WTC11 (cell line): ENCODE results near the gene GOLPH3. TPM values are rescaled to one million over a fixed set of nuclear protein-coding genes. Genes with fewer than 3 reads are reported as not detected.

Experiments
- ATF1 ChIP-seq: sonication (generic); formaldehyde crosslinking; IDR thresholded peaks from 2 replicates; pipeline ENCODE4 v1.8.1; 2023; ENCODE audit warnings: mild to moderate bottlenecking, moderate library complexity, missing genetic modification reagents
- ATF2 ChIP-seq: sonication (generic); formaldehyde crosslinking; IDR thresholded peaks from 2 replicates; pipeline ENCODE4 v1.8.1; 2022; ENCODE audit warnings: low read depth, missing genetic modification reagents, borderline replicate concordance
- ATF6 ChIP-seq: sonication (generic); formaldehyde crosslinking; IDR thresholded peaks from 2 replicates; pipeline ENCODE4 v1.8.1; 2023; ENCODE audit warnings: mild to moderate bottlenecking, missing genetic modification reagents
- CDX4 ChIP-seq: fragments of 250-450 bp; sonication (Bioruptor Pico); IDR thresholded peaks from 2 replicates; pipeline ENCODE4 v1.9.0; 2021; ENCODE audit warnings: moderate library complexity, mild to moderate bottlenecking, inconsistent platforms, borderline replicate concordance
- E2F1 ChIP-seq: sonication (generic); formaldehyde crosslinking; IDR thresholded peaks from 2 replicates; pipeline ENCODE4 v1.8.0; 2022; ENCODE audit warnings: mild to moderate bottlenecking, missing genetic modification reagents
- ERG ChIP-seq: fragments of 250-450 bp; sonication (Bioruptor Pico); IDR thresholded peaks from 2 replicates; pipeline ENCODE4 v1.8.0; 2021; ENCODE audit warnings: mild to moderate bottlenecking
- GRHL2 ChIP-seq: fragments of 250-450 bp; sonication (Bioruptor Pico); IDR thresholded peaks from 2 replicates; pipeline ENCODE4 v1.8.0; 2022; ENCODE audit warnings: mild to moderate bottlenecking, moderate library complexity; ENCODE audit not compliant: insufficient replicate concordance, severe bottlenecking
- HMGA2 ChIP-seq: fragments of 250-450 bp; sonication (Bioruptor Pico); IDR thresholded peaks from 2 replicates; pipeline ENCODE4 v1.4.0; 2021; ENCODE audit warnings: mild to moderate bottlenecking, moderate library complexity
- IRF1 ChIP-seq: sonication (generic); formaldehyde crosslinking; IDR thresholded peaks from 2 replicates; pipeline ENCODE4 v1.8.0; 2023; ENCODE audit warnings: missing genetic modification reagents
- JUN ChIP-seq: sonication (generic); formaldehyde crosslinking; IDR thresholded peaks from 2 replicates; pipeline ENCODE4 v1.8.0; 2023; ENCODE audit warnings: mild to moderate bottlenecking, missing genetic modification reagents
- MYBL2 ChIP-seq: sonication (generic); formaldehyde crosslinking; IDR thresholded peaks from 2 replicates; pipeline ENCODE4 v1.8.1; 2023; ENCODE audit warnings: mild to moderate bottlenecking, moderate library complexity, missing genetic modification reagents
- NFE2L1 ChIP-seq: sonication (generic); formaldehyde crosslinking; IDR thresholded peaks from 2 replicates; pipeline ENCODE4 v1.8.1; 2023; ENCODE audit warnings: missing genetic modification reagents
- NR1H2 ChIP-seq: sonication (generic); formaldehyde crosslinking; IDR thresholded peaks from 2 replicates; pipeline ENCODE4 v1.9.0; 2021; ENCODE audit warnings: mild to moderate bottlenecking, moderate library complexity, missing genetic modification reagents
- NR3C1 ChIP-seq: sonication (generic); formaldehyde crosslinking; conservative IDR thresholded peaks from 2 replicates; pipeline ENCODE4 v1.8.1; 2023; ENCODE audit warnings: low read depth, mild to moderate bottlenecking, missing genetic modification reagents
- PRDM15 ChIP-seq: sonication (generic); formaldehyde crosslinking; IDR thresholded peaks from 2 replicates; pipeline ENCODE4 v1.8.0; 2022; ENCODE audit warnings: missing genetic modification reagents
- SMAD3 ChIP-seq: sonication (generic); formaldehyde crosslinking; IDR thresholded peaks from 2 replicates; pipeline ENCODE4 v1.8.0; 2022; ENCODE audit warnings: missing genetic modification reagents, mild to moderate bottlenecking, borderline replicate concordance
- STAT6 ChIP-seq: sonication (generic); formaldehyde crosslinking; conservative IDR thresholded peaks from 2 replicates; pipeline ENCODE4 v1.8.1; 2023; ENCODE audit warnings: mild to moderate bottlenecking, low read depth, missing genetic modification reagents, moderate library complexity
- TEAD1 ChIP-seq: sonication (generic); formaldehyde crosslinking; IDR thresholded peaks from 2 replicates; pipeline ENCODE4 v1.8.0; 2022; ENCODE audit warnings: mild to moderate bottlenecking, missing genetic modification reagents
- ZNF121 ChIP-seq: sonication (generic); formaldehyde crosslinking; IDR thresholded peaks from 2 replicates; pipeline ENCODE4 v1.8.0; 2023; ENCODE audit warnings: missing genetic modification reagents
- ZNF138 ChIP-seq: sonication (generic); formaldehyde crosslinking; conservative IDR thresholded peaks from 2 replicates; pipeline ENCODE4 v1.8.1; 2022; ENCODE audit warnings: mild to moderate bottlenecking, moderate library complexity, missing genetic modification reagents
- ZNF423 ChIP-seq: fragments of 250-450 bp; sonication (Bioruptor Pico); IDR thresholded peaks from 2 replicates; pipeline ENCODE4 v2.1.2; 2022; ENCODE audit warnings: mild to moderate bottlenecking, moderate library complexity
- ZNF512 ChIP-seq: sonication (generic); formaldehyde crosslinking; IDR thresholded peaks from 2 replicates; pipeline ENCODE4 v1.8.1; 2022; ENCODE audit warnings: missing genetic modification reagents, borderline replicate concordance
- total RNA-seq: library from RNA; stranded (reverse); gene quantifications from 3 replicates; pipeline ENCODE4 v1.2.3, GENCODE V29; 2021

Gene GOLPH3
- total RNA-seq, 1 experiment from 2014 or later, result 101 TPM

GRCh38 chr5:32174011-32174870 is at the start of gene GOLPH3 (continued):
- TF ChIP-seq ATF2 (CRISPR knock-in tag), result no peak
- 0 out of 2 replicates have a peak, but pooled peaks have one; percentile 36 for TF ChIP-seq MYBL2 (CRISPR knock-in tag)
- no peak for TF ChIP-seq ATF1
- TF ChIP-seq TEAD1, result peak; percentile 75; the same call in 1 of the 2 replicates
- no peak for TF ChIP-seq CDX4 (CRISPR knock-in tag)
- TF ChIP-seq ZNF138 (CRISPR knock-in tag), result no peak
- no peak for TF ChIP-seq NFE2L1 (CRISPR knock-in tag)
- no peak for TF ChIP-seq E2F1 (CRISPR knock-in tag)
- TF ChIP-seq ZNF121, result no peak
- TF ChIP-seq ERG (CRISPR knock-in tag), result 0 out of 2 replicates have a peak, but pooled peaks have one; percentile 18
- TF ChIP-seq HMGA2 (CRISPR knock-in tag), result no peak
- no peak for TF ChIP-seq NR1H2 (CRISPR knock-in tag)
- TF ChIP-seq PRDM15 (CRISPR knock-in tag), result peak; percentile 21; the same call in 1 of the 2 replicates
- TF ChIP-seq SMAD3, result no peak
- TF ChIP-seq STAT6 (CRISPR knock-in tag), result no peak
- peak; percentile 5; the same call in 1 of the 2 replicates for TF ChIP-seq IRF1 (CRISPR knock-in tag)
- TF ChIP-seq GRHL2 (CRISPR knock-in tag), result no peak
- no peak for TF ChIP-seq NR3C1 (CRISPR knock-in tag)
- TF ChIP-seq ATF6 (CRISPR knock-in tag), result no peak
- TF ChIP-seq ZNF423 (CRISPR knock-in tag), result no peak
- TF ChIP-seq ZNF512 (CRISPR knock-in tag), result no peak
- no peak; the same call in 1 of the 2 replicates for TF ChIP-seq JUN (CRISPR knock-in tag)
